ENCODE results near the gene PMS2.
"Not testable (repeated sequence)": the region's sequence is repeated elsewhere in the genome, so short reads cannot be mapped to it uniquely, and the experiment has no call there.

PMS2 gene

DNA sequence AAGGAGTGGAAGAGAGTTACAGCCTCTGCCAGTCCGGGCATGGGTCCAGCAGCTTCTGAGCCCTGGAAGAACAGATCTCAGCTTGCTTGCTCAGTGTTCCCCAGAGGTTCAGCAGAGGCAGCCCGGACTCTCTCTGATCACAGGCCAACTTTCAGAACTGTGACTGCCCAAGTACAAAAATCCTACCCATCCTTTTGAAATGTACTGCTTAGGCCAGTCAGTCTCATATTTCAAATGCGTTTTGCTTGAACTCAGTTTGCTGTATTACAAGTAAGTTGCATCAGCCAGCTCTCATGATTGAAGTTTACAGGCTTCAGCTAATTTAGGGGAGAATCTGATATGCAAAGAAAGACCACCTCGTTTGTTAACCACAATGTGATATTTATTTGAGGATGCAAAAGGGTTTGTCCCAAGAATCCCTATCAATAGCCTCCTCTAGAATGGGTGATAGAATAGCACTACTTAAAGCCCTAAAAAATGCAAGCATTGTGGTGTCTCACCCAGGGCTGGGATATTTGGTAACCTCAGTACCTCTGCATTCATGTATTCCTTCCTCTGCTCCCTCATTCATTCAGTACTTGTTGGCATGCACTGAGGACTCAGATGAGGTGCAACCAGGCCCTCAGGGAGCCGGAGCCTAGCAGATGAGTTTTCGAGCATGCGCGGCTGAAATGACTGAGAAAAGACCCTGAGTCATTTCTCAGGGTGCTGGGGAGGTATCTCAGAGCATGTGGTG lies 7.2 kb upstream of the PMS2 start:
- no peak for DNase-seq

DNA sequence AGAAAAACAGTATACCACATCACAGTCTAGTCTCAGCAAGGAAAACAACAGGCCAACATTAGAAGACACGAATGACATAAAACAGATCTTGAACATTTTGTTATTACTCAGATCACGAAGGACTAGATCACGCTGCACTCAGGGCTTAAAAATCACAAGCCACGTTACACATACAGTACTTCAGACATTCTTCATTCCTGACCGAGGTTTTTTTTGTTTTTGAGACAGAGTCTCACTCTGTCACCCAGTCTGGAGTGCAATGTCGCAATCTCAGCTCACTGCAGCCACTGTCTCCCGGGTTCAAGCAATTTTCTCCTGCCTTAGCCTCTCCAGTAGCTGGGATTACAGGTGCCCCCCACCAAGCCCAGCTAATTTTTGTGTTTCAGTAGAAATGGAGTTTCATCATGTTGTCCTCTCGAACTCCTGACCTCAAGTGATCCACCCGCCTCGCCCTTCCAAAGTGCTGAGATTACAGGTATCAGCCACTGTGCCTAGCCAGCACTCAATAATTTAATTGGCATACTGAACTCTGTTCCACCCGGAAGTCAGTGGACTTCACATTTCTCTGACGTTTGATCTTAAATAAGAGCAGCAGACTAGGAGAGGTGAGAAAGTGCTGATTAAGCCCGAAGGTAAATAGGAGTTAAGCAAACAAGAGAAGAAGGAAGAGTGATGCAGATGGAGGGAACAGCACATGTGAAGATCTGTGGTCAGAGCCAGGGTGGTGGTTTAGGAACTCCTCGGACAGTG lies 3.7 kb upstream of the PMS2 start:
- DNase-seq: no peak

DNA sequence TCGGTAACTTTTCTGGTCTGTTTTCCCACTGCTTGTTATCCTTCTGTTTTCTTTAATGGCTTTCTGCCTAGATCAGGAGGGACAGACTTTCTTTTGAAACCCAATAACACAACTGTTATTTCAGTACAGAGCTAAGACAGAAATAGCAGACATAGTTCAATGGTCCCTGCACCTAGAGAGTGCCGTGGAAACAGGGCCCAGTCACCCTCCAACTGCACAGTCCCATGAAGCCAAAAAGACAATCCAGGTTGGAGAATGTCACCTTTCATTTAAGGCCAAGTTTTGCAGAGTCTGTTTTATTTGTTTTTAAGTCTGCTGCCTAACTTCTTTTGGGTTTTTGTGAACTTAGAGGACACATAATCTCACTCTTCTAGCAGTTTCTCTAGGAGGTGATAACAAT lies 2.7 kb upstream of the PMS2 start:
- DNase-seq: no peak

DNA sequence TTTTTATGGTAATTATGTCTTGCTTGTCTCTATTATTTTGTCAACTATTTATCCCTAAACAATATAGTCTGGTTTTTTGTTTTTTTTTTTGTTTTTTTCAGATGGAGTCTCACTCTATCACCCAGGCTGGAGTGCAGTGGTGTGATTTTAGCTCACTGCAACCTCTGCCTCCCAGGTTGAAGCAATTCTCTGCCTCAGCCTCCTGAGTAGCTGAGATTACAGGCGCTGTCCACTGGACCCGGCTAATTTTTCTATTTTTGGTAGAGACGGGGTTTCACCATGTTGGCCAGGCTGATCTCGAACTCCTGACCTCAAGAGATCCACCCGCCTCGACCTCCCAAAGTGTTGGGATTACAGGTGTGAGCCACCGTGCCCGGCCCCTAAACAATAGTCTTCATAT lies 1.5 kb upstream of the PMS2 start:
- DNase-seq: not testable (repeated sequence)

DNA sequence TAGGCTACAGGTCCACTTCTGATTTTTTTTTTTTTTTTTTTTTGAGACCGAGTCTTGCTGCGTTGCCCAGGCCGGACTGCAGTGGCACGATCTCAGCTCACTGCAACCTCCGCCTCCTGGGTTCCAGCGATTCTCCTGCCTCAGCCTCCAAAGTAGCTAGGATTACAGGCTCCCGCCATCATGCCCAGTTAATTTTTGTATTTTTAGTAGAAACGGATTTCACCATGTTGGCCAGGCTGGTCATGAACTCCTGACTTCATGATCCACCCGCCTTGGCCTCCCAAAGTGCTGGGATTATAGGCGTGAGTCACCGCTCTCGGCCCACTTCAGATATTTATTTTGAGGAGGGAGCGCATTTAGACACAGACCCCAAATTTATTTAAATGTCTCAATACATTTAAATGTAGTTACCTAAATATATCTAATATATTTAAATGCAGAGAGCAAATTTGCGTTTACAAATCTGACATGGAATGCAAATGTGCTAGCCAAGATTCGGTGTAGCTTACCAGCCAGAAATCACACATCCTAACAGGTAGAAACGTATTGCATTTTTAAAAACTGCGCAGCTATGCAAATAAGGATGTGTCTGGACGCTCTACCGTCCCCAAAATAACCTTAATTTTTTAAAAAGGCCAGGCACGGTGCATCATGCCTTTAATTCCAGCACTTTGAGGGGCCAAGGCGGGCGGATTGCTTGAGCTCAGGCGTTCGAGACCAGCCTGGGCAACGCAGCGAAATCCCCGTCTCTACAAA lies 836 bp downstream of the PMS2 start:
- DNase-seq: not testable (repeated sequence)

DNA sequence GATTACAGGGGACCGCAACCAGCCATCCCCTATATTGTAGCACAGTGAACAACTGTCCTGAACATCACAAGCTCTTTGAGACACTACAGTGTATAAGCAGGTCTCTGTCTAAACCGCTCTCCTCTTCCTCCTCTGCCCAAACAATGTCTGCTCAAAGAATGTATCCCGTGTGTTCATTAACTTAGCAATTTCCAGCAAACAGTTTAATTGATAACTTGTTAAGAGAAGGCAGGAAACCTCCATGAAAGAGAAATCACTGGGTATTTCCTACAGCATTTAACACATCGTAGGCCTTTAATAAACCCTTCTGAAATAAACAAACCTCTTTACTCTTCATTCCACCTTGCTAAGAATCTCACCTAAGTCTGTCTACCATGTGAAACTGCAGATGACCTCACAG lies 1.5 kb downstream of the PMS2 start:
- DNase-seq: no peak

DNA sequence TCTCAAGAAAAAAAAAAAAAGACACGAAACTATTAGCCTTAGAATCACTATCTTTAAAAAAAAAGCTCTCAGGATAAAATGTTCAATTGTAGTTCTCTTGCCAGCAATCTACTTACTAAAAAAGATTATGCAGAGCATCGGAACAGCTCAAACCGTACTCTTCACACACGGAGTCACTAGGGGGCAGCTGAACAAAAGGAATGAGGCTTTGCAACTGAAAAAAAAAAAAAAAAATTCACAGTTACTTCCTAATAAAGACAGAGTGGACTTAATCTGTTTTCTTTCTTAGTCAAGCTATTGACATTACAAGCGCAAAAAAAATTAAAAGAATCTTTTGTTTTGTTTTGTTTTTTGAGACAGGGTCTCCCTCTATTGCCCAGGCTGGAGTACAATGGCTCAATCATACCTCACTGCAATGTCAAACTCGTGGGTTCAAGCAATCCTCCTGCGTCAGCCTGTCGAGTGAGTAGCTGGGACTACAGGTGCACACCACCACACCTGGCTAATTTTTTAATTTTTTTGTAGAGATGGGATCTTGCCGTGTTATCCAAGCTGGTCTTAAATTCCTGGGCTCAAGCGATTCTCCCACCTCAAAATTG lies 11.5 kb downstream of the PMS2 start:
- DNase-seq: no peak

DNA sequence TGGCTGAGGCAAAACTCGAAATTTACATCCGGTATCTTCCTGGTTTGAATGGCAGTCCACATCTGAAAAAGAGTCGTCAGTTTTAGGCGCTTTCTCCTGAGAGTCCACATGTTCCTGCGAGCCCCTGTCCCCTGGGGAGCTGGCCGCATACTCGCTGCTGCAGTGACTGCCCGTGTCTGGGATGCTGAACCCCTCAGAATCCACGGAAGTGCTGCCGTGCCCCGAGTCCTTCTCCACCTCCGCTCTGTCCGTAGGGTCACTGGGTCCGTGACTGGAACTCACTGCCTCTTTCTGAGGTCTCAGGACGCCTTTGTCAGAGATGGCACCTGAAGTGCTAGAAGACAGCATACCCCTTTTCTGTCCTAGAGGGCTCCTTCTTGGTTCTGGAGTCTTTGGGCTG lies 21.8 kb downstream of the PMS2 start:
- DNase-seq: not testable (repeated sequence)

DNA sequence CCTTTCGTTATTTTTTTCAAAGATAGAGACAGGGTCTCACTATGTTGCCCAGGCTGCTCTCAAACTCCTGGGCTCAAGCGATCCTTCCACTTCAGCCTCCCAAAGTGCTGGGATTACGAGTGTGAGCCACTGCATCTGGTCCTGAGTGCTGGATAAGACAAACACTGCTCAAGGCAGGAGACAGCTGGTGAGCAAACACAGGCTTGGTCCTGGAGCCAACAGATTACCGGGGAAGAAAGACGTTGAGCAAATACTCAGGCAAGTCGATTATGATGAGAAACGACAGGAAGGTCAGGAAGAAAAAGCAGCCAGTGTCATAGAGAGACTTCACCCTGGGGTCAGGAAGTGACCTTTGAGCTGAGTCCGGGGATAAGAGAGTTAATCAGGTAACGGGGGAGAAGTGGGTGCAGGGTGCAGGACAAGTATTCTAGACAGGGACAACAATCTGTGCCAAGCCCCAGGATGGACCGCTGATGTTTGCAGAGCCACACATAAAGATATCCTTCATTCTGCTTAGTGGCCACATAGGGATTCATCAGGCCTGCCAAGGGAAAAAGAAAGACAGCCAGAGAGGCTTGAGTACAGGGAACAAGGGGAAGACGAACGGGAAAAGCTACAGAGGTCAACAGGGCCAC lies 29.1 kb downstream of the PMS2 start:
- DNase-seq: not testable (repeated sequence)

DNA sequence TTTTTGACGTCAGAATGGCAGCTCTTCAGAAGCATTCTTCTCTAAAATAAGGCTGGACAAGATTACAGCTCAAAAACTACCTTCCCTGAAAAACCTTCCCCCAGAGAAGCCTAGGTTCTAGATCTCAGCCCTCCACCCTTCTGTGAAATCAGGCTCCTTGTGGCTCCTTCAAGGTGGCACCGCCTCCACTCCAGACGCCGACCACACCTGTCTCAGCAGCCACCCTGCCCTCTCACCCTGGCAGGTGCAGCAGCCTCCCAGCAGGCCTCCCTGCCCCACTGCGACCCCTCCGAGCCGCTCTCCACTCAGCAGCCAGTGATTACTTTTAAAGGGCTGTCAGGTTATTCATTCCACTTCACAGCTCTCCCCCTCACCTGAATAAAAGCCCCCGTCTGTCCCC lies 35.3 kb downstream of the PMS2 start:
- DNase-seq: not testable (repeated sequence)

DNA sequence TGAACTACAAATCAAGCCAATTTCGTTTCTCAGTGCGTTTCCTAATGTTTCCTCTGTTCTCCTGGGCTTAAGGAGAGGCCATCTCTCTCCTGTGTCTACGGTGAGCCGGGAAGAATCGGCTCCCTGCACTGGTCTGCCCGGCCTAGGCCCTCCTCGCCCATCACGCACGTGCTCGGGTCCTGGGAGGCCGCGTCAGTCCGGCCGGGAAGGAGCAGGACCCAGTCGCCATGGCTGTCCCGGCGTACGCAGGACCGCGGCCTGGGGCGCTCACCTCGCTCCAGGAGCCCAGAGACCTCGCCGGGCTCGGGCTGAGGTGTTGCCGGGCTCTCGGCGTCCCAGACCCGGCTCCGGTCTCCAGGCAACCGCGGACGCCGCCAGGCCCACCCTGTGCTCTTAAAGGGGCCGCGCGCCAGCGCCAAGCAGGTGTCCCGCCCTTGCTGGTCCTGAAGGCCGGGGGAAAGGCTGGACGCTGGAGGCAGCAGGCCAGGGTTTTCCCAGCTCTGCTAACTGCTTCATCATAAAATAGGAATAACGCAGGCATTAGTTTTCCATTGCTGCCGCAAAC lies 38.4 kb downstream of the PMS2 start, which contains the start of gene RSPH10B:
RSPH10B (minus strand) TSS at position 343 of the 565 bp plus-strand sequence. CDS start 3,573 bp downstream, outside the sequence.
- DNase-seq: not testable (repeated sequence)

DNA sequence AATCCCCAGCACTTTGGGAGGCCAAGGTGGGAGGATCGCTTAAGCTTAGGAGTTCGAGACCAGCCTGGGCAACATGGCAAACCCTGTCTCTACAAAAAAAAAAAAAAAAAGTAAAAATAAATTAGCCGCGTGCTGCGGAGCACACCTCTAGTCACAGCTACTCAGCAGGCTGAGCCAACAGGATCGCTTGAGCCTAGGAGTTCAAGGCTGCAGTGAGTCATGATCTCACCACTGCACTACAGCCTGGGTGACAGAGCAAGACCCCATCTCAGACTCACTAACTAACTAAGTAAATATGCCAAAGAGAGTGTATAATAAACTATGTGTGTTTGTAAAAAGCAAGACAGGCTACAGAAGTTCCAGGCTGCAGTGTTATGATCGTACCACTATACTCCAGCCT lies 45.0 kb downstream of the PMS2 start:
- not testable (repeated sequence) for DNase-seq

DNA sequence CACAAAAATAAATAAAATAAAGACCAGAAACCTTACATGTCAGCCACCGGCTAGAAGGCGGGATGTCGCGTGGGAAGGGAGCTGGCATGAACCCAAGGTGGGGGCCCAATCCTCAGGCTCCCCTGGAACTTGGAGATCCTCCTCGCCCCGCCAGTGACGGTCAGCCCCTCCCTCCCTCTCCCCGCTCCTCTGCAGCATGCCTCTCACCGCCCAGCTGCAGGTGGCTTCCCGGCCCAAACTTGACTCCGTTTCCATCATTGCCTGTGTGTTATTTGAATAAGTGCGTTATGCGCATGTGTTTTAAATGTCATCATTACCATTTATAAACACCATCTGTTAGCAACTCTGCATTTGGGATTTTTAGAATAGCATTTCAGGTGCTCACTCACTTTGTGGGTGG lies 45.6 kb downstream of the PMS2 start:
- not testable (repeated sequence) for DNase-seq

DNA sequence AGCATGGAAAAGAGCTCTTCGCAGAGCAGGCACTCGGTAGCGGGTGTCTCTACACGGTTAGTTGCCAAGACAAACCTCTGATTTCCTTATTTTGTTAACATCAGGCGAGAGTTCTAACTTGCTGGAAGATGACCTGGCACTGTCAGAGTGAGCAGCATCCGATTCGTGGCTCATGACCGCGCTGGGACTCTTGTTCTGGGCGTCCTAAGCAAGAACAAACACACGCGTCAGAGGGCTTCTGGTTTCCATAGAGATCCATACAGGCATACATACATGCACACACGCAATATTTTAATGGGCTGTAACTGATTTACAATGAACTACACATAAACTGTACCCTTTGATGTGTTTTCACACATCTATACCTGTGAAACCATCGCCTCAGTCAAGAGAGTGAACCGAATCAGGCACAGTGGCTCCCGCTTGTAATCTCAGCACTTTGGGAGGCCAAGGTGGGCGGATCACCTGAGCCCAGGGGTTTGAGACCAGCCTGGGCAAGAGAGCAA lies 73.9 kb downstream of the PMS2 start:
- DNase-seq: not testable (repeated sequence)

DNA sequence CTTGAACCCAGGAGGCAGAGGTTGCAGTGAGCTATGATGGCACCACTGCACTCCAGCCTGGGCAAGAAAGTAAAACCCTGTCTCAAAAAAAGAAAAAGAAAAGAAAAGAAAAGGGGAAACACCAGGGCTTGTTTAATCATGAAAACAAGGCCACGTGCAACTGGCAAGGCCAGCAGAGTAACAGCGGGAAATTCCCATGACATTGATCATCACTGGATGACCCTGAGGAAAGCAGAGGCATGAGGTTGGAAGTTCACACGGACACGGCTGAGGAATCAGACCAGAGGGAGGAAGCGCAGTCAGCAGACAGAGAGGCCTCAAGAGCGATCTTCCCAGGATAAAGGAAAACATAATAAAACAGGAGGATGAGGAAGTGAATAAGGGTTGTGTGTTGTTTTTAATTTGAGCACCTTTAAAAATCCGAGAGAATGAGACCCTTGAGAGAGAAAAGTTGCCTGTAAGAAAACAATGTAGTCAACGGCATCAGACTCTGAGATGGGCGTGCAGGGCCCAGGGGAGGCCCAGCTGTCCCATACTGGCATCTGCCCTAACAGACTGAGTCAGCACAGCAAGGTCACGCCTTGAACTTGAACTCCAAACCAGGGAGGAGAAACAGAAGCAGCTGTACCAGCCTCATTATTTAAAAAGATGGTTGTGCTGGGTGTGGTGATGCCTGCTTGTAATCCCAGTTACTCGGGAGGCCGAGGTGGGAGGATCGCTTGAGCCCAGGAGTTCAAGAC lies 76.8 kb downstream of the PMS2 start:
- not testable (repeated sequence) for DNase-seq

DNA sequence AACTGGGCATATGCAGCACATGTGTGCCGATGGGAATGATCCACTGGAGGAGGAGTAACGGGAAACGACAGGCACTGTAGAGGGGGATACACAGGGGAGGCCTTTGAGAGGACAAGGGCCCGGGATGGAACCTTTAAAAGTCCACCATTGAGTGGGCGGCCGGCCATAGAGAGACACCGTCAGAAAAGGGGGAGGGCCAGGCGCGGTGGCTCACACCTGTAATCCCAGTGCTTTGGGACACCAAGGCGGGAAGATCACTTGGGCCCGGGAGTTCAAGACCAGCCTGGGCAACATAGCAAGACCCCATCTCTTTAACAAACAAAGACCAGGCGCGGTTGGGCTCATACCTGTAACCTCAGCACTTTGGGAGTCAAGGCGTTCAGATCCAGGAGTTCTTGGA lies 77.6 kb downstream of the PMS2 start:
- DNase-seq: not testable (repeated sequence)

DNA sequence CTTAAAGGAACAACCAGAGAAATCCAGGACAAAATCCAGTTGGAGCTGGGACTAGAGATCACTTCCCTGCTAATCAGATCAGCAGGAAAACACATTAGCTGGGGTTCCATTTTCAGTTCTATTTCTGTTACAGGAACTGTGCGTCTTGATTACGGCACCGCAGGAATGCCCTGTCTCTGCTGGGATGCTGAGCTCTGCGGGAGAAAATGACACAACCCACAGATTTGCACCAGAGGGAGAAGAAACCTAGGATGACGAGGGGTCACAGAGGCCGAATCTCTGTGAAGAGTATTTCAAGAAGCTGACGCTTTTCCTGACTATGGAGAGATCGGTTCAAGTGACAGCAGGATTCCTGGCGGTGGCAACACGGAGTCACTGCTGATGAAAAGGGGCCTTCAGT lies 78.6 kb downstream of the PMS2 start:
- DNase-seq: not testable (repeated sequence)

DNA sequence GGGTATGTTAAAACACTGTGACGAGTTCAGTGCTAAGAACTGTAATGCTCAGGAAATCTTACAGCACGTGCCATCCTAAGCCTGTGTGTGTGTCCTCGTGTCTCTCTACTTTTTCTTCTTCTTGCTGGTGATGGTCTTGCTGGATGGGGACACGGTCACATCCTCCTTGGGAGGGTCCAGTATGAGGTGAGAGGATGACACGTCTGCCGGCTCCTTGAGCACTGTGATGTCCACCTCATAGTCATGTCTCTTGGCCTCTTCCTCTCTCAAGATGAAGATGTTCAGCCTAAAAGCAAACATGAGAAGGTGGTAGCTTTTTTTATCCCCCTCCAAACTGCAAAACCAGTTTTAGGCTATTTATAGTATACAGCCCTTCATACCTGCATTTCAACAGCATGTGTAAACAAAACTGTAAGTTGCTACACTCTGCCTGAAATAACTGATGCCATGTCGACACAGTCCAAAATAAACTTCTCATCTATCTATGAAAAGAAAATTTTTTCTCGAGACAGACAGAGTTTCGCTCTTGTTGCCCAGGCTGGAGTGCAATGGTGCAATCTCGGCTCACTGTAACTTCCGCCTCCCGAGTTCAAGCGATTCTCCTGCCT lies 82.5 kb downstream of the PMS2 start:
- not testable (repeated sequence) for DNase-seq

DNA sequence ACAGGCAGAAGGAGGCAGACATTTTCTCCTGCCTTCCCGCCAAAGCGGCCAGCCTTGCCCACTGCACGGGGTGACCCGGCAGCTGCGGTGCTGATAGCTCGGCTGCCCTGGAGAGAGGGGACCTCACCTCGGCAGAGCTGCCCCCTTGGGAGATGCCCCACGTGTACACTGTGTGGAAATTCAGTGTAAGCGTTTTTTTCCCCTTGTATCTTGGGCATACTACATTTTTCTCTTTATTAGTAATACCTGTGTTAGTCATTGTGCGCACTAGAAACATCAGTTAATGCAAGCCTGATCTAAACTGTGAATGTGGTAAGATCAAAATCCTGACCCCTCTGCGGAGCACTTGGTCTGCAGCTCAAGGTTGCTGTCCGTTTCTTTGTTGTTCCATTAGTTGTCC lies 84.2 kb downstream of the PMS2 start:
- not testable (repeated sequence) for DNase-seq

DNA sequence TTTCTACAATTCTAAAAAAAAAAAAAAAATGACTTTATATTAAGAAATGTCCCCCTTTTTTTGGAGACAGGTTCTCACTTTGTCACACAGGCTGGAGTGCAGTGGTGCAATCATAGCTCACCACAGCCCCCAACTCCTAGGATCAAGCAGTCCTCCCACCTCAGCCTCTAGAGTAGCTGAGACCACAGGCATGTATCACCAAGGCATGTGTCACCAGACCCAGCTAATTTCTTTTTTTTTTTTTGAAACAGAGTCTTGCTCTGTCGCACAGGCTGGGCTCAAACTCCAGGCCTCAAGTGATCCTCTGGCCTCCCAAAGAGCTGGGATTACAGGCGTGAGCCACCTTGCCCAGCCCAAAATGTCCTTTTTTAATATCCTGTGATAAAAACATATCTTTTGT lies 84.7 kb downstream of the PMS2 start:
- not testable (repeated sequence) for DNase-seq

Data from activated gamma-delta T cell (primary cell).